HG02759 (cell line): ENCODE measurements around the gene SND1.

Experiments
- ATAC-seq: cut with Tn5 transposase; IDR thresholded peaks from one replicate; pipeline ENCODE4 v1.9.1; 2021; ENCODE audit warnings: mild to moderate bottlenecking, moderate library complexity; ENCODE audit not compliant: unreplicated experiment

Gene SND1

DNA sequence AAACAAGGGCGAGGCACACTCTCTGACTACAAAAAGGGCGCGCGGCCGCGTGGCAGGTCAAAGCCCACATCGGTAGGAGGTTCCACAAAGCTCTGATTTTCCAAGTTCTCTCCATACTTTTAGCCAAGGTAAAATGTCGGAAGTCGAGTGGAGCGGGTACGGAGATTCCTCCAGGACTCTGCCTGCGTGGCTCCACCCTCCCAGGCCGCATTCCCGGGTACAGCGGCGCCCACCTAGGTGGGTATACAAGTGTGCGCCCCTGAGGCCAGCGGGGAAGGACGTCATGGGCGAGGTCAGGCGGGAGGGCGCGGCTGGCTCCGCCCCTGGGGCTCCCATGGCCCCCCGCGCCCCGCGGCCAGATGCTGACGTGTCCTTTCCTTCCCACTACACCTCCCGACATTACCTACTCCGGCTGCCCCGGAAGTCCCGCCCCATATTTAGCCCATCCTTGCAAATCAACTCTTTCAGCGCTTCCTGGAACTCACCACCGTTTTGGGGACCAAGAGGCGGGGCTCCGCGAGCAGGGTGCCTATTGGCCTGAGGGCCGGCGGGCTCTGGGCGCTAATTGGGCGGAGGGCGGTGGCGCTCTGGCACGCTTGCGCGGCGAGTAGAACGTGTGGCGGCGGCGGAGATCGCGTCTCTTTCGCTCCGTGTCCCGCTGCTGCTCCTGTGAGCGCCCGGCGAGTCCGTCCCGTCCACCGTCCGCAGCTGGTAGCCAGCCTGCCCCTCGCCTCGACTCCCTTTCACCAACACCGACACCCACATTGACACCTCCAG lies at the start of gene SND1:
SND1 (plus strand) TSS at position 639 of the 777 bp plus-strand sequence. CDS start 180 bp downstream, outside the sequence.
- peak; percentile 92 for ATAC-seq

DNA sequence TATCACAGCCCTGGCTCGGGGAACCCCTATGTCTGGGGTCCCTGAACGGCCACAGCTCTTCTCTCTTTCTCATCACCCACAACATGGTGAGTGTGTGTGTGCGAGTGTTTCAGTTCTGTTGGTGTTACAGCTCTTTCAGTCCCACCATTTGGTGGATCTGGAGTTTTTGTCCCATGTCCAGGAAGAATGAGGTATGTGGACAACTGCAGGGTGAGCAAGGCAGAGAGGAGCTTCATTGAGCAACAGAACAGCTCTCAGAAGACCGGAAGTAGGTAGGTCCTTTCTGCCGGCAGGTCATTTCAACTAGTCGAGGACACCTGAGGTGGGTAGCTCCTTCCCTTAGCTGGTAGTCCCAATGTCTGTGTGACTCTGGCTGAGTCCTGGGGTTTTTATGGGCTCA lies 43.5 kb upstream of the SND1 start:
- ATAC-seq, result no peak

DNA sequence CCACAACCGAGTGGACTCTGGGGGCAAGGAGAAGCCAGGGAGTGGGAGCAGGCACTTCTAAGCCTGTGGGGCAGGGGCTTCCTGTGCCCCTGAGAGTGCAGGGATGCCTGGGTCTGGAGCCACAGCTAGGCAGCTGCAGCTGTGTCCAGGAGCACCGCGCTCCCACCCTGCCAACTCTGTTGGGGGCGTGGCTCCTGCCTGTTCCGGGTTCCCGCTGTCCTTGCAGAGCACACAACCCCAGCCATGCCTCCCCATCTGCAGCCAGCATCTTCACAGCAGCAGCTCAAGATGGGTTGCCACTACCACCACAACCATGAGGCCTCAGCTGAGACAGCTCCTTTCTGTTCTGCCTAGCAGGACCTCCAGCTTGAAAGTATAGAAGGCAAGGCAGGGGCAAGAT lies 42.7 kb upstream of the SND1 start:
- ATAC-seq, result no peak

DNA sequence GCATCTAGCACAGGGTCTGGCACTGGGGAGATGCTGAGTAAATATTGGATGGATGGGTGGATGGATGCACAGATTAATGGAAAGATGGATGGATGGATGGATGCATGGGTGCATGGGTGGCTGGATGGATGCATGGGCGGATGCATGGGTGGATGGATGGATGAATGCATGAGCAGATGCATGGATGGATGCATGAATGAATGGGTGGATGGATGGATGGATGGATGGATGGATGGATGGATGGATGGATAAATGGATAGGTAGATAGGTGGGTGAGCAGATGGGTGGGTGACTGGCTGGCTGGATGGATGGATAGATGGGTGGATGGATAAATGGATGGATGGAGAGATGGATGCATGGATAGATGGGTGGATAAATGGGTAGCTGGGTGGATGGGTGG lies 39.7 kb upstream of the SND1 start:
- no peak for ATAC-seq

- ATAC-seq, result no peak
These were observed 35.3 kb upstream of the SND1 start for GRCh38 chr7:127616724-127617123.

- ATAC-seq, result no peak
These were observed 34.0 kb upstream of the SND1 start, which contains the start of gene PAX4 for GRCh38 chr7:127618042-127618441. PAX4 (minus strand) TSS chr7:127618142; CDS start chr7:127615928, 2,214 bp downstream.

DNA sequence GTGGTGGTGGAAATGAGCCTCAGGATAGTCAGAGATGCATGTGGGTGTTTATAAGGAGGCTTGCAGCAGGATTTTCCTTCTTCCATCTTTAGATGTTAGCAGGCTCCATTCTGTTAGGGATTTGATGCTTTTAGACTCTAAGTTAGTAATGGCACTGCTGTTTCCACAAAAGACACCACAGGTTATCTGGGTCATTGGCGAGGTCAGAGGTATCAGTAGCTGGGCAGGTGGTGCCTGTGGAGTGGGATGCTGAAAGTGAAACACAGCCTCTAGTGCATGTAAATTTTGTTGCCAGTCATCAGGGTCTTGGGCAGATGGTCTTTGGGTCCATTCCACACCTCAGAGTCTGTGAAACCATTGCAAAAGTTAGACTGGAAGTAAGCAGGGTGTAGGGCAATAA lies 33.2 kb upstream of the SND1 start:
- no peak for ATAC-seq

DNA sequence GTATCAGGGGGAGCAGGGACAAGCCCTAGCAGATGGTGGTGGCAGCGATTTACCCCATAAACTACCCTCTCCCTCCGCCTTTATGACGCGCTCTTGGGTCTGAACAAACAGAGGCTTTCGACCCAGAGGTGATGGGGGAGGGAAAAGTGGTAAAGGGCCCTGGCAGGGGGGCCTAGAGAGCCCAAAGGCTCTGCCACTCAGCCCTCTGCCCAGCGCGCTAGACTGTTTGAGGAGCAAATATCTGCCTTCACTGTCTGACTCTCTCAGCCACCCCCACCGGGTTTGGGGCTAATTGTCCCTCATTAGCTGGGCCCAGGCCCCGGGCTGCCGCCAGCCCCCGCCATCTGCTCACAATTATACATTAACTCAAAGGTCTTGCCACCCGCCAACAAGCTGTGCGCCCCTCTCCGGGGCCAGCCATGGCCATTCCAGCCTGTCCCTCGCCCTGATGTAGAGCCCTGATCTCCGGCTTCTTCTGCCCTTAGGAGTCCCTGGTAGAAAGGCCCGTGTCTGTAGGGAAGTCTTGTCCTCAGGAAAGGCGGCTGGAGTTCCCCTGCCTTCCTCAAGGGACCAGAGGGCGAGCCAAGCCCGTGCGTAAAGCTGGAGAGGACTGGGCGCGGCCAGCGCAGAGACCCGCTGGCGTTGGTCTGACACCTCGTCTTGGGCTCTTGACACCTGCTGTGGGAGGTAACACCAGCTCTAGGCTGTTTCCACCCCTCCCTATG lies 32.2 kb upstream of the SND1 start:
- peak; percentile 44 for ATAC-seq

GRCh38 chr7:127620406-127621233 lies 31.4 kb upstream of the SND1 start:
- no peak for ATAC-seq

GRCh38 chr7:127625331-127625730 lies 26.7 kb upstream of the SND1 start:
- no peak for ATAC-seq

DNA sequence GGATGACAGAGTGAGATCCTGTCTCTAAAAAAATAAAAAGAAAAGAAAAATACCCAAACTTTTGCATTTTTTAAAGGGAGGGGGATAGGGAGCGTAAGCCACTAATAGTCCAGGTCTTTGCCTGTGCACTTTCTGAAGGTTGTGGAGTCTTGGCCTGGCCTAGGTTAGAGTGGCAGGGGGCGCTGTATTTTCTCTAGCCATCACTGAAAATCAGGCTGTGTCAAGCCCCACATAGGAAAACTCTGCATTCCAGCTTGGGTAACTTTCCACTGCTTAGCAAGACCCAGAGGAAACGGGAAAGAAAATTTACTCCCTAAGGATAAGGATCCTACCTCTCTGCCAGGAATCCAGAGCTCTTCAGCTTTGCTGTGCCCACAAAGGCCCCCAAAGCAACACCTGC lies 23.5 kb upstream of the SND1 start:
- no peak for ATAC-seq

- peak; percentile 74 for ATAC-seq
These were observed 22.6 kb upstream of the SND1 start for GRCh38 chr7:127629268-127629854.

GRCh38 chr7:127632276-127632910 lies 19.6 kb upstream of the SND1 start:
- ATAC-seq, result no peak

DNA sequence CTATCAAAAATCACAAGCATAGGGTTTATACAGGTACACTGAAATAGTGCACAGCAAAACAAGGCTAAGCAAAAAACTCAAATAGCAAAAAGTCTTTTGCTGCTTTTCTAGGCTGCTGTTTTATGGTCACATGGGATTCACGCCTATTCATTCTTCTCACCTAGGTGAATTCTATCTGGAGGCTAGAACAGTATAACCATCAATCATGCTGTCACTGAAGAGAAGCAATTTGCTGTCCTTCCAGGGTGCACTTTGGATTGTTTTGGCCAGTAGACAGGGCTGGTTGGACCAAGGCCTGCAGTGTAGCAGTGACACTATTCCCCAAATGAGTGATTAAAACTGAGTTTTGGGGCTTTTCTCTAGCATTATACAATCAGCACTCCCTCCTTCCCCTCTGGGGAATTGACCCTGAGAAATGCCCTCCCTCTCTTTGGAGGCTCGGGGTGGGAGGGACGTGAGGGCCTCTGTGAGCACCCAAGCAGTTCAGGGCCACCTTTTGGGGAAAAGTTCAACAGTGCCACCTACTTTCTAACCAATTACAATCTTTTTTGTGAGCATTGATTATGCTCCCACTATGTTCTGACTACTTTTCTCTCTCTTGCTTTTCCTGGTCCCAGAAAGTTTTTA lies 16.2 kb upstream of the SND1 start:
- no peak for ATAC-seq

- ATAC-seq, result no peak
These were observed 13.8 kb upstream of the SND1 start for GRCh38 chr7:127638197-127638596.

- ATAC-seq, result no peak
These were observed 7.5 kb upstream of the SND1 start for GRCh38 chr7:127644484-127644883.

- no peak for ATAC-seq
These were observed 4.4 kb upstream of the SND1 start for GRCh38 chr7:127647636-127648035.

DNA sequence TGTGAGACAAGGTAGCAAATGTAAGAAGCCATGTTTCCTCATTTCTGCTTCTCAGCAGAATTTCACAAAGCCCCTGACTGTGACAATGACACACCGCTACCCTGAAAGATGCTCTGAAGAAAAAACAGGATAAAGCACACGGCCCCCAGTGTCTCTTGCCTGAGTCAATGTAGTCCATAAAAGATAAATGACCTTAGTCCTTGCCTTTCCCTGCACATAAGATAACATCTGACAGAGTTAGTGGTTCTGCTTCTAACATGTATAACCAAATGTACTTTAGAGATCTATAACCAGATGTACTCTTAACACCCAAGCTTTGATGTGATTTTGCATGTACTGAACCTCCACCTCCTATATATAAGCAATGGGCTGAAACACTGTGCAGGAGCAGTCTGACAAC lies 3.0 kb upstream of the SND1 start:
- no peak for ATAC-seq

DNA sequence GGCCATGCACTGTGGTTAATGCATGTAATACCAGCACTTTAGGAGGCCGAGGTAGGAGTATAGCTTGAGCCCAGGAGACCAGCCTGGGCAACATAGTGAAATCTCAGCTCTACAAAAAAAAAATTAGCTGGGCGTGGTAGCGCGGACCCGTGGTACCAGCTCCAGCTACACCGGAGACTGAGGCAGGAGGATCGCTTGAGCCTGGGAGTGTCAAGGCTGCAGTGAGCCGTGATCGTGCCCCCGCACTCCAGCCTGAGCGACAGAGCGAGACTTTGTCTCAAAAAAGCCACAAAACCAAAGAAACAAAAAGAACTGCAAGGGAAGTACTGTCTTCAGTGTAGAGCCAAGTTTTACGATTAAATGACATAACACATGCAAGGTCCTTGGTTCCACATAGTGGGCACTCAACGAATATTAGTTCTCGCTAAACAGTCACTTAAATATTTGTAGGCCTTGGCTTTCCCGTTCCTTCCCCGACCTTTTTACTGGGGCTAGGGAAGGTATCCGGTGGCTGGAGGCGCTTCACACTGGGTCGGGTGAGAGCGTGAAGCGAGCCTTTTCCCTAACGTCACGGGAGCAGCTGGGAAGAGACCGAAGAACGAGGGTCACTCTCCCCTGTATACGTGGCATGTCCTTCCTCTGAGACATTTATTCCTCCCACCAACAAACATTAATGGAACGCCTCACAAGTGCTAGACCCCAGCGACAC lies 993 bp upstream of the SND1 start:
- no peak for ATAC-seq
